SK-N-SH (cell line): Measurements from ENCODE around the gene SPRED2. TPM values are rescaled to one million over a fixed set of nuclear protein-coding genes. Genes with fewer than 3 reads are reported as not detected.
A peak's percentile ranks its signal among the peaks of the same experiment; 100 is the strongest.

Experiments
- CTCF ChIA-PET: fragments of 300-600, 350-600 bp; formaldehyde crosslinking; extraction: SDS; loops from one replicate; lab custom pipeline; 2021; lab: Yijun Ruan, JAX
- POLR2A ChIA-PET: fragments of 350-600 bp; sonication (Branson Sonifier 250); formaldehyde crosslinking; extraction: SDS; loops from one replicate; lab custom pipeline; 2020; ENCODE audit warnings: antibody characterized with exemption, inconsistent platforms; lab: Yijun Ruan, JAX
- DNase-seq: peaks from one replicate; pipeline ENCODE4 v3.0.0; 2012
- H2AFZ ChIP-seq: fragments of 200-600 bp; sonication (generic); 2 replicates; pipeline ENCODE4 v1.8.1; 2016; ENCODE audit warnings: antibody characterized with exemption, mild to moderate bottlenecking, low read depth
- H3F3A ChIP-seq: fragments of 200-600 bp; sonication (generic); replicated peaks from 2 replicates; pipeline ENCODE3; 2016; ENCODE audit warnings: antibody characterized with exemption, mild to moderate bottlenecking; ENCODE audit not compliant: insufficient read depth
- H3K27ac ChIP-seq, 2 experiments: fragments of 200-500 bp in 1 of 2; fragments of 200-600 bp in 1 of 2; sonication (Bioruptor generic) in 1 of 2; sonication (generic), shearing (Covaris generic) in 1 of 2; 2 replicates each; pipeline versions ENCODE4 v1.5.1 to v1.6.1; 2014 to 2016; ENCODE audit warnings: low read depth in 2 of 2, inconsistent platforms in 1 of 2, low read length in 1 of 2, mild to moderate bottlenecking in 1 of 2, mixed read lengths in 1 of 2
- H3K27me3 ChIP-seq: fragments of 200-600 bp; sonication (generic), shearing (Covaris generic); 2 replicates; pipeline ENCODE4 v1.6.1; 2016; ENCODE audit warnings: mixed run types; ENCODE audit not compliant: insufficient read depth
- H3K36me3 ChIP-seq, 2 experiments: fragments of 200-500 bp in 1 of 2; fragments of 200-600 bp in 1 of 2; sonication (Bioruptor generic) in 1 of 2; sonication (generic) in 1 of 2; replicated peaks in 1 of 2; 2 replicates each; pipeline versions ENCODE3 to v1.5.1; 2014 to 2016; ENCODE audit warnings: low read length in 1 of 2, mild to moderate bottlenecking in 1 of 2; ENCODE audit not compliant: insufficient read depth in 2 of 2, control insufficient read depth in 1 of 2
- H3K4me1 ChIP-seq, 2 experiments: fragments of 200-500 bp in 1 of 2; fragments of 200-600 bp in 1 of 2; sonication (Bioruptor generic) in 1 of 2; sonication (generic), shearing (Covaris generic) in 1 of 2; 2 replicates each; pipeline versions ENCODE4 v1.5.1 to v1.6.1; 2014 to 2016; ENCODE audit warnings: low read depth in 1 of 2, low read length in 1 of 2, mixed run types in 1 of 2; ENCODE audit not compliant: insufficient read depth in 2 of 2, control insufficient read depth in 1 of 2
- H3K4me2 ChIP-seq: fragments of 200-600 bp; sonication (generic), shearing (Covaris generic); 2 replicates; pipeline ENCODE4 v1.6.1; 2017; ENCODE audit warnings: mixed run types
- H3K4me3 ChIP-seq, 2 experiments: fragments of 200-500 bp in 1 of 2; fragments of 200-600 bp in 1 of 2; sonication (Bioruptor generic) in 1 of 2; sonication (generic), shearing (Covaris generic) in 1 of 2; 2 replicates each; pipeline versions ENCODE4 v1.5.1 to v1.8.1; 2014 to 2016; ENCODE audit warnings: low read depth in 2 of 2, inconsistent platforms in 1 of 2, low read length in 1 of 2, mild to moderate bottlenecking in 1 of 2, mixed read lengths in 1 of 2, moderate library complexity in 1 of 2
- H3K79me2 ChIP-seq: fragments of 200-600 bp; sonication (generic); 2 replicates; pipeline ENCODE4 v1.8.1; 2017; ENCODE audit warnings: mild to moderate bottlenecking; ENCODE audit not compliant: insufficient read depth
- H3K9ac ChIP-seq: fragments of 200-600 bp; sonication (generic); 2 replicates; pipeline ENCODE4 v1.6.1; 2017; ENCODE audit warnings: mixed run types
- H3K9me2 ChIP-seq: fragments of 200-600 bp; sonication (generic); 2 replicates; pipeline ENCODE4 v1.6.1; 2017; ENCODE audit warnings: mixed run types
- H3K9me3 ChIP-seq: fragments of 200-600 bp; sonication (generic); 2 replicates; pipeline ENCODE4 v1.6.1; 2017; ENCODE audit warnings: mixed run types, mild to moderate bottlenecking, moderate library complexity
- H4K20me1 ChIP-seq: fragments of 200-600 bp; sonication (generic); 2 replicates; pipeline ENCODE4 v1.6.1; 2017; ENCODE audit warnings: mild to moderate bottlenecking, mixed run types; ENCODE audit not compliant: insufficient read depth
- CHD2 ChIP-seq: fragments of 150-350 bp; IDR thresholded peaks from 2 replicates; pipeline ENCODE4 v1.6.1; 2018; ENCODE audit warnings: low read length; ENCODE audit not compliant: partially characterized antibody
- EP300 ChIP-seq, 2 experiments: IDR thresholded peaks; 2 replicates each; pipeline versions ENCODE4 v1.4.0 to v1.6.1; 2012; ENCODE audit warnings: borderline replicate concordance in 1 of 2, low read depth in 1 of 2, low read length in 1 of 2
- FOXJ3 ChIP-seq: sonication (generic); formaldehyde crosslinking; IDR thresholded peaks from 2 replicates; pipeline ENCODE4 v1.5.1; 2020; ENCODE audit warnings: mild to moderate bottlenecking, missing genetic modification reagents
- GATA2 ChIP-seq: sonication (generic); formaldehyde crosslinking; IDR thresholded peaks from 2 replicates; pipeline ENCODE4 v1.5.0; 2020; ENCODE audit warnings: mild to moderate bottlenecking, missing genetic modification reagents
- JUND ChIP-seq: IDR thresholded peaks from 2 replicates; pipeline ENCODE4 v1.4.0; 2012
- MEF2A ChIP-seq: IDR thresholded peaks from 2 replicates; pipeline ENCODE4 v1.4.0; 2012; ENCODE audit warnings: low read depth, borderline replicate concordance
- MXI1 ChIP-seq: IDR thresholded peaks from 2 replicates; pipeline ENCODE4 v1.6.1; 2012; ENCODE audit warnings: mild to moderate bottlenecking, low read depth, low read length, improper control_type of control experiment
- NFIC ChIP-seq: IDR thresholded peaks from 2 replicates; pipeline ENCODE4 v1.4.0; 2012; ENCODE audit warnings: borderline replicate concordance
- NRF1 ChIP-seq: IDR thresholded peaks from 2 replicates; pipeline ENCODE4 v1.6.1; 2012; ENCODE audit warnings: low read depth, mild to moderate bottlenecking, low read length
- POLR2AphosphoS5 ChIP-seq: IDR thresholded peaks from 2 replicates; pipeline ENCODE4 v1.6.1; 2012; ENCODE audit warnings: low read depth, low read length
- RAD21 ChIP-seq: IDR thresholded peaks from 2 replicates; pipeline ENCODE4 v1.6.1; 2012; ENCODE audit warnings: mild to moderate bottlenecking, low read length
- RCOR1 ChIP-seq: fragments of 150-350 bp; IDR thresholded peaks from 2 replicates; pipeline ENCODE4 v1.6.1; 2017; ENCODE audit warnings: antibody characterized with exemption, low read length
- RFX5 ChIP-seq: IDR thresholded peaks from 2 replicates; pipeline ENCODE4 v1.6.1; 2012; ENCODE audit warnings: mild to moderate bottlenecking, improper control_type of control experiment, low read length
- RXRA ChIP-seq: IDR thresholded peaks from 2 replicates; pipeline ENCODE4 v1.4.0; 2012; ENCODE audit warnings: low read depth, mild to moderate bottlenecking, borderline replicate concordance
- SMC3 ChIP-seq: IDR thresholded peaks from 2 replicates; pipeline ENCODE4 v1.6.1; 2012; ENCODE audit warnings: low read depth, low read length, improper control_type of control experiment
- TAF1 ChIP-seq: IDR thresholded peaks from 2 replicates; pipeline ENCODE4 v1.6.1; 2012; ENCODE audit warnings: low read depth, mild to moderate bottlenecking, low read length, moderate library complexity, borderline replicate concordance
- TEAD4 ChIP-seq: IDR thresholded peaks from 2 replicates; pipeline ENCODE4 v1.4.0; 2012; ENCODE audit warnings: mild to moderate bottlenecking, borderline replicate concordance; ENCODE audit not compliant: insufficient read depth
- YY1 ChIP-seq: IDR thresholded peaks from 2 replicates; pipeline ENCODE4 v1.4.0; 2012; ENCODE audit warnings: low read depth, mild to moderate bottlenecking
- WGBS: methylation state at CpG from one replicate; pipeline ENCODE4 v1.1.6; 2017; ENCODE audit warnings: low lambda C conversion rate; 5-methylcytosine and 5-hydroxymethylcytosine counted together
- polyA plus RNA-seq, 3 experiments: library from polyadenylated mRNA; depleted of rRNA; stranded (reverse); fragments of >200 nt; gene quantifications; 2 replicates each; pipeline ENCODE4 v1.2.3, GENCODE V29; 2012
- TF ChIP-seq, protein P1 (sequence below): IDR thresholded peaks from 2 replicates; pipeline ENCODE4 v1.4.0; 2012; ENCODE audit warnings: low read depth, borderline replicate concordance
- TF ChIP-seq, protein P2 (sequence below): fragments of 150-350 bp; IDR thresholded peaks from 2 replicates; pipeline ENCODE4 v1.6.1; 2017; ENCODE audit warnings: antibody characterized with exemption, low read length, low read depth, borderline replicate concordance
- TF ChIP-seq, protein P3 (sequence below): fragments of 200-600 bp; sonication (generic); IDR thresholded peaks from 2 replicates; pipeline ENCODE4 v1.6.1; 2017; ENCODE audit warnings: antibody characterized with exemption, mild to moderate bottlenecking, moderate library complexity
- TF ChIP-seq, protein P4 (sequence below): IDR thresholded peaks from 2 replicates; pipeline ENCODE4; 2012
- TF ChIP-seq, protein P5 (sequence below): IDR thresholded peaks from 2 replicates; pipeline ENCODE4 v1.4.0; 2012; ENCODE audit warnings: low read depth

Gene SPRED2
- polyA plus RNA-seq, 1 of the 3 experiments (the other 2 are of a cell fraction) = 21.9 TPM

DNA sequence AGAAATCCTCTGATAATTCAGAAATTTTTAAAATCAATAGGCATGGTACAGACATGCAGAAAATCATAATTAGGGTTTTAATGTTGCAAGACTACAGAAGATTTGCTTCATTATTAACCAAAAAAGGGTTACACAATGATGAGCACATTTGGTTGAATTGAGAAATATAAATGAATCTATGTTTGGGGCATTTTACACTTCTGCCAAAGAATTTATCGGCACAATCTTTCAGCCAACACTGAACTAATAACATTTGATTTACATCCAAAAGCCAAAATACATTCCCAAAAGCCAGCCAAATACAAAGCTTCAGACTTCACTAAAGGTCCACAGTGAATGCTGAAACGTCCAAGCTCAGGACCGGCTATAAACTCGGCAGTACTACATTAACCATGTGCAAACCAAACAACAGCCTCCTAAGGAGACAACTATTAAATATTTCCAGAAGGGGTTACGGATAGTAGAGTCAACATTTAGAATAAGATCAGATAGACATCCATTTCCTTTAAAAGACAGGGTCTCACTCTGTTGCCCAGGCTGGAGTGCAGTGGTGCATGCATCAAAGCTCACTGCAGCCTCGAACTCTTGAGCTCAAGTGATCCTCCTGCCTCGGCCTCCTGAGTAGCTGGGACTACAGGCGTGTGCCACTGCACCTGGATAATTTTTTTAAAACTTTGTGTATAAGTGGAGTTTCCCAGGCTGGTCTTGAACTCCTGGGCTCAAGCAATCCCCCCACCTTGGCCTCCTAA, 29.4 kb downstream of the SPRED2 start:
- POLR2A ChIA-PET = interaction anchor here (0.6 kb wide), 1 partner anchor 19 kb away, joined by 3 read pairs; no protein-coding TSS in a partner anchor
- H3K27me3 ChIP-seq = no peaks in the 10 kb centered on the region
- no peak for TF ChIP-seq MXI1
- no peak for TF ChIP-seq GATA2
- TF ChIP-seq, protein P1, sequence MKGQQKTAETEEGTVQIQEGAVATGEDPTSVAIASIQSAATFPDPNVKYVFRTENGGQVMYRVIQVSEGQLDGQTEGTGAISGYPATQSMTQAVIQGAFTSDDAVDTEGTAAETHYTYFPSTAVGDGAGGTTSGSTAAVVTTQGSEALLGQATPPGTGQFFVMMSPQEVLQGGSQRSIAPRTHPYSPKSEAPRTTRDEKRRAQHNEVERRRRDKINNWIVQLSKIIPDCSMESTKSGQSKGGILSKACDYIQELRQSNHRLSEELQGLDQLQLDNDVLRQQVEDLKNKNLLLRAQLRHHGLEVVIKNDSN = no peak
- TF ChIP-seq RFX5 = no peak
- no peak for TF ChIP-seq MEF2A
- TF ChIP-seq YY1 = no peak
- TF ChIP-seq RXRA = no peak
- no peak for TF ChIP-seq SMC3
- no peak for TF ChIP-seq EP300 (IDR thresholded peaks at IDR 0.05; ENCODE audit: borderline replicate concordance in 1 of 2, low read depth in 1 of 2, low read length in 1 of 2)
- no peak for TF ChIP-seq RCOR1
- TF ChIP-seq POLR2AphosphoS5 = no peak
- no peak for TF ChIP-seq TEAD4
- no peaks in the 10 kb centered on the region for H3K36me3 ChIP-seq
- CTCF ChIA-PET = interaction anchor here (0.9 to 1.9 kb wide), 5 partner anchors 8 to 39 kb away, joined by 3 to 5 read pairs (median 3); no protein-coding TSS in a partner anchor
- H3K9ac ChIP-seq = no peak overlapping the region
- H3K9me3 ChIP-seq = no peaks in the 10 kb centered on the region
- H3F3A ChIP-seq = no peaks in the 10 kb centered on the region
- peaks cover 13% of the 10 kb centered on the region in 2 experiments; a peak in 2 of 4 replicates for H3K4me1 ChIP-seq
- no peaks in the 10 kb centered on the region for H3K9me2 ChIP-seq
- H3K4me2 ChIP-seq = no peak overlapping the region
- H2AFZ ChIP-seq = no peak overlapping the region
- H3K4me3 ChIP-seq = no peak overlapping the region
- DNase-seq = no peak
- 88% methylated on average over 7 of the region's 8 CpGs for WGBS
- no peak overlapping the region for H3K27ac ChIP-seq
- peaks cover 98% of the 10 kb centered on the region for H4K20me1 ChIP-seq
- peaks cover 99% of the 10 kb centered on the region for H3K79me2 ChIP-seq

DNA sequence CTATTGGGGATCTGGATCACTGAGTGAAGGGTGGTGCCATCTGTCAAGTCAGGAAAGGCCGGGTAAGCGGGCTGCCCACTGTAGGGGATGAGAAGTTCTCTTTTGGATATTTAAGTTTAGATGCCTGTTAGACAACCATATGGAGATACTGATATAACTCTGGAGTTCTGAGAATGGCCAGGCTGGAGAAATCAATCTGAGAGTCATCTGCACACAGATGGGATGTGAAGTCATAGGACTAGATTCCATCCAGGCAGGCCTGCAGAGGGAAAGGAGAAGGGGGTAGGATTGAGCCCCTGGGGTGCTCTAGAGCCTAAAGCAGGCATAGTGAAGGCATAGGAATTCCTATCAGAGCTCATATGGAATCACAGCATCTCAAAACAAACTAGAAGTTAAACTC, 30.1 kb downstream of the SPRED2 start:
- Histone ChIP-seq H3K9me3 (no peaks in the 10 kb centered on the region), H3K4me3 (no peak overlapping the region), H3K36me3 (no peaks in the 10 kb centered on the region), H3F3A (no peaks in the 10 kb centered on the region), H3K9ac (no peak overlapping the region), H2AFZ (no peak overlapping the region), H3K27me3 (no peaks in the 10 kb centered on the region), H3K27ac (peak overlapping the region in 1 of 2 experiments; percentile 26; a peak in 1 of 4 replicates), H3K4me2 (no peak overlapping the region), H3K79me2 (peaks cover 99% of the 10 kb centered on the region), H3K4me1 (peaks cover 9 to 11% of the 10 kb centered on the region in 2 experiments; a peak in 2 of 4 replicates), H3K9me2 (no peaks in the 10 kb centered on the region), H4K20me1 (peaks cover 98% of the 10 kb centered on the region)
- 86% methylated on average over 2 of the region's 2 CpGs for WGBS
- ChIA-PET CTCF (interaction anchor here (0.7 to 1.5 kb wide), 5 partner anchors 9 to 39 kb away, joined by 3 to 4 read pairs (median 3); no protein-coding TSS in a partner anchor), POLR2A (interaction anchor here (0.6 kb wide), 1 partner anchor 20 kb away, joined by 3 read pairs; no protein-coding TSS in a partner anchor)
- peak; percentile 57 for DNase-seq
- TF ChIP-seq TEAD4 (no peak), CHD2 (no peak), RAD21 (no peak), NFIC (no peak), JUND (no peak), RXRA (no peak), FOXJ3 (no peak), TAF1 (no peak), EP300 (IDR thresholded peaks at IDR 0.05; ENCODE audit: borderline replicate concordance in 1 of 2, low read depth in 1 of 2, low read length in 1 of 2) (no peak), YY1 (no peak), MEF2A (no peak), NRF1 (no peak)
- TF ChIP-seq, protein P2, sequence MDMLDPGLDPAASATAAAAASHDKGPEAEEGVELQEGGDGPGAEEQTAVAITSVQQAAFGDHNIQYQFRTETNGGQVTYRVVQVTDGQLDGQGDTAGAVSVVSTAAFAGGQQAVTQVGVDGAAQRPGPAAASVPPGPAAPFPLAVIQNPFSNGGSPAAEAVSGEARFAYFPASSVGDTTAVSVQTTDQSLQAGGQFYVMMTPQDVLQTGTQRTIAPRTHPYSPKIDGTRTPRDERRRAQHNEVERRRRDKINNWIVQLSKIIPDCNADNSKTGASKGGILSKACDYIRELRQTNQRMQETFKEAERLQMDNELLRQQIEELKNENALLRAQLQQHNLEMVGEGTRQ = no peak
- TF ChIP-seq, protein P3, sequence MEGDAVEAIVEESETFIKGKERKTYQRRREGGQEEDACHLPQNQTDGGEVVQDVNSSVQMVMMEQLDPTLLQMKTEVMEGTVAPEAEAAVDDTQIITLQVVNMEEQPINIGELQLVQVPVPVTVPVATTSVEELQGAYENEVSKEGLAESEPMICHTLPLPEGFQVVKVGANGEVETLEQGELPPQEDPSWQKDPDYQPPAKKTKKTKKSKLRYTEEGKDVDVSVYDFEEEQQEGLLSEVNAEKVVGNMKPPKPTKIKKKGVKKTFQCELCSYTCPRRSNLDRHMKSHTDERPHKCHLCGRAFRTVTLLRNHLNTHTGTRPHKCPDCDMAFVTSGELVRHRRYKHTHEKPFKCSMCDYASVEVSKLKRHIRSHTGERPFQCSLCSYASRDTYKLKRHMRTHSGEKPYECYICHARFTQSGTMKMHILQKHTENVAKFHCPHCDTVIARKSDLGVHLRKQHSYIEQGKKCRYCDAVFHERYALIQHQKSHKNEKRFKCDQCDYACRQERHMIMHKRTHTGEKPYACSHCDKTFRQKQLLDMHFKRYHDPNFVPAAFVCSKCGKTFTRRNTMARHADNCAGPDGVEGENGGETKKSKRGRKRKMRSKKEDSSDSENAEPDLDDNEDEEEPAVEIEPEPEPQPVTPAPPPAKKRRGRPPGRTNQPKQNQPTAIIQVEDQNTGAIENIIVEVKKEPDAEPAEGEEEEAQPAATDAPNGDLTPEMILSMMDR = no peak
- TF ChIP-seq, protein P4, sequence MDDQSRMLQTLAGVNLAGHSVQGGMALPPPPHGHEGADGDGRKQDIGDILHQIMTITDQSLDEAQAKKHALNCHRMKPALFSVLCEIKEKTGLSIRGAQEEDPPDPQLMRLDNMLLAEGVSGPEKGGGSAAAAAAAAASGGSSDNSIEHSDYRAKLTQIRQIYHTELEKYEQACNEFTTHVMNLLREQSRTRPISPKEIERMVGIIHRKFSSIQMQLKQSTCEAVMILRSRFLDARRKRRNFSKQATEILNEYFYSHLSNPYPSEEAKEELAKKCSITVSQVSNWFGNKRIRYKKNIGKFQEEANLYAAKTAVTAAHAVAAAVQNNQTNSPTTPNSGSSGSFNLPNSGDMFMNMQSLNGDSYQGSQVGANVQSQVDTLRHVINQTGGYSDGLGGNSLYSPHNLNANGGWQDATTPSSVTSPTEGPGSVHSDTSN = no peak
- TF ChIP-seq, protein P5, sequence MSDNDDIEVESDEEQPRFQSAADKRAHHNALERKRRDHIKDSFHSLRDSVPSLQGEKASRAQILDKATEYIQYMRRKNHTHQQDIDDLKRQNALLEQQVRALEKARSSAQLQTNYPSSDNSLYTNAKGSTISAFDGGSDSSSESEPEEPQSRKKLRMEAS = no peak
